ENCODE data around the gene FITM1.

Gene FITM1

DNA sequence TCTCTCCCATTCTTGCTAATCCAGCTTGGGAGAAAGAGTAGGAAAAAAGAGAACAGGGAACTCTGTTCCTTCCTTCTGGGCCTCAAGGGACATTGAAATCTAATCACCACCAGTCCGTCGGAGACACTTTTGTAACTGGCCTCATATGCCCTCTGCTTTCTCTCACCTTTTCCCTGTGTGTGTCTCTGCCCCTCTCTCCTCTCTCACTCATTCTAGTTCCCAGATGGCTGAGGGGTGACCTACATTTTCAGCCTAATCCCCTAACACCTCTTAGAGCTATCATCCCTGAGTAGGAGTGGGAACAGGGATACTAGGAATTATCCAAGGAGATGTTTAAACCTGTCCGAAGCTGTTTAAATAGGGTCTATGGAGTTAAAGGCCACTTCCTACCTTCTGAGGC, 45.2 kb upstream of the FITM1 start:
- H3K4me1 ChIP-seq (ENCODE audit: control extremely low read depth in 1 of 4, control insufficient read depth in 4 of 4, insufficient read depth in 4 of 4, low read length in 3 of 4) = peaks cover 7 to 17% (median 17%) of the 10 kb centered on the region in 4 experiments
- DNase-seq = no peak
- H3K27ac ChIP-seq (ENCODE audit: insufficient read depth in 1 of 2, low read depth in 1 of 2, low read length in 2 of 2, poor library complexity in 1 of 2, severe bottlenecking in 2 of 2) = no peak overlapping the region
- peaks cover 0 to 12% (median 7%) of the 10 kb centered on the region in 5 experiments for H3K27me3 ChIP-seq (replicated peaks in 2 of 5; ENCODE audit: control insufficient read depth in 4 of 5, insufficient read depth in 5 of 5, low read length in 4 of 5)
- H3K4me3 ChIP-seq (ENCODE audit: control insufficient read depth in 1 of 7, extremely low read depth in 1 of 7, insufficient read depth in 4 of 7, low read depth in 2 of 7, low read length in 6 of 7) = no peak overlapping the region
- no peaks in the 10 kb centered on the region for H3K9me3 ChIP-seq (ENCODE audit: control extremely low read depth in 1 of 5, control insufficient read depth in 4 of 5, insufficient read depth in 2 of 5, low read depth in 1 of 5, low read length in 4 of 5)
- ChIA-PET CTCF (interaction anchor here (1.2 to 1.8 kb wide), 8 partner anchors 8 to 31 kb away, joined by 3 to 10 read pairs (median 4); partner anchors contain the start of gene PCK2), POLR2A (no interaction called here)
- WGBS (ENCODE audit: insufficient coverage) = 100% methylated on average over 1 of the region's 3 CpGs
- no peaks in the 10 kb centered on the region for H3K36me3 ChIP-seq (ENCODE audit: control insufficient read depth in 4 of 4, insufficient read depth in 4 of 4, low read length in 3 of 4)

DNA sequence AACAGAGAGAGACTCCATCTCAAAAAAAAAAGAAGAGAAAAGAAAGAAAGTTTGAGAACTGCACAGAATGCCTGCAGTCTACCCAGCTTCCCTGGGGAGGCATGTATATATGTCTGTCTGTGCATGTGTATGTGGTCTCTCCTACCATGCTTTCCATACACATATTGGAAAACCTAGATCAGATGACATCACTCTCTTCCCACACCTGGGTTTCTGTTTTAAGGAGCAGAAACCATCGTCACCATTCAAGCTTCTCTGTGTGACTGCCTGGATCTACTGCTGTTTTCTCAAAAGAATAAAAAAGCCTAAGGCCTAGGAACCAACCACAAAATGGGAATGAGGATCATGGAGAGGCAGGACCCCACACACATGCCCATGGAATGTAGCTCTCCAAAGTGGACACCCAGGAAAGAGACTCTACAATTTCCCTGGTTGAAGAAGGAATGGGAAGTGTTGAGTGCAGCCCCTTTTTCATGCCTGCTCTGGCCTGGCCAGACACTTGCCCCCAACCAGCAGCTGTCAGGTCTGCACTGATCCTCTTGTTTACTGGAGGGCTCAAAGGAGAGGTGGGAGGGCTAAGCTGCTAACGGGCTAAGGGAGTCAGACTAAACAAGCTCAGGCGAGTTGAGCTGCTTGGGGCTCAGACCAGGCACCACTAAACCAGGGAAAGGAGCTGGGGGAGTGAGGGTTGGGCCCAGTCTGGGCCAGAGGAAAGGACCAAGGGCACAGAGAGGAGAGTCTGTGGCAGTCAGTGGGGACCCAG, 44.1 kb upstream of the FITM1 start:
- no peak overlapping the region for H3K27ac ChIP-seq (ENCODE audit: insufficient read depth in 1 of 2, low read depth in 1 of 2, low read length in 2 of 2, poor library complexity in 1 of 2, severe bottlenecking in 2 of 2)
- POLR2A ChIA-PET = interaction anchor here (0.7 kb wide), 1 partner anchor 12 kb away, joined by 5 read pairs; no protein-coding TSS in a partner anchor
- peaks cover 0 to 12% (median 7%) of the 10 kb centered on the region in 5 experiments for H3K27me3 ChIP-seq (replicated peaks in 2 of 5; ENCODE audit: control insufficient read depth in 4 of 5, insufficient read depth in 5 of 5, low read length in 4 of 5)
- no peaks in the 10 kb centered on the region for H3K9me3 ChIP-seq (ENCODE audit: control extremely low read depth in 1 of 5, control insufficient read depth in 4 of 5, insufficient read depth in 2 of 5, low read depth in 1 of 5, low read length in 4 of 5)
- H3K4me3 ChIP-seq (ENCODE audit: control insufficient read depth in 1 of 7, extremely low read depth in 1 of 7, insufficient read depth in 4 of 7, low read depth in 2 of 7, low read length in 6 of 7) = no peak overlapping the region
- WGBS (ENCODE audit: insufficient coverage) = 89% methylated on average over 3 of the region's 3 CpGs
- no peak for DNase-seq
- peaks cover 0 to 9% (median 7%) of the 10 kb centered on the region in 4 experiments for H3K4me1 ChIP-seq (ENCODE audit: control extremely low read depth in 1 of 4, control insufficient read depth in 4 of 4, insufficient read depth in 4 of 4, low read length in 3 of 4)
- CTCF ChIA-PET = interaction anchor here (1.0 to 1.8 kb wide), 5 partner anchors 17 to 43 kb away, joined by 3 to 7 read pairs (median 3); no protein-coding TSS in a partner anchor
- no peaks in the 10 kb centered on the region for H3K36me3 ChIP-seq (ENCODE audit: control insufficient read depth in 4 of 4, insufficient read depth in 4 of 4, low read length in 3 of 4)

DNA sequence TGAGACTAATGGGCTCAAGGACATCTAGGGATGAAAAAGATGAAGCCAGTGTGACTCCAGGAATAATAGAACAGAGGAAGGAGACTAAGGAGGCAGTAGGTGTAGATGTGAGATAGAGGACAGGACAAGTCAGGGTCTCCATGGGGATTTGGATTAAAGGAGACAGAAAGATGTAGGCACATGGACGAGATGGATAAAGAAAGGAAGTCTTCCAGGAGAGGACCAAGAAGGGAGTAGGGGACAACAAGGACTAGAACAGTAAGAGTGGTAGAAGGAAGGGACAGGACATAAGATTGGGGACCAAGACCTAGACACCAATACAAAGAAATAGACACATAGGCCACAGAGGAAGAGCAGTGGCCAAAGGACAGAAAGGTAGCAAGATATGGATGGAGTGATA, 43.5 kb upstream of the FITM1 start:
- WGBS (ENCODE audit: insufficient coverage) = no CpG with 5 or more reads among the region's 1 CpG
- Histone ChIP-seq H3K4me1 (ENCODE audit: control extremely low read depth in 1 of 4, control insufficient read depth in 4 of 4, insufficient read depth in 4 of 4, low read length in 3 of 4) (peaks cover 0 to 4% (median 2%) of the 10 kb centered on the region in 4 experiments), H3K27ac (ENCODE audit: insufficient read depth in 1 of 2, low read depth in 1 of 2, low read length in 2 of 2, poor library complexity in 1 of 2, severe bottlenecking in 2 of 2) (no peak overlapping the region), H3K36me3 (ENCODE audit: control insufficient read depth in 4 of 4, insufficient read depth in 4 of 4, low read length in 3 of 4) (no peaks in the 10 kb centered on the region), H3K4me3 (ENCODE audit: control insufficient read depth in 1 of 7, extremely low read depth in 1 of 7, insufficient read depth in 4 of 7, low read depth in 2 of 7, low read length in 6 of 7) (no peak overlapping the region), H3K27me3 (replicated peaks in 2 of 5; ENCODE audit: control insufficient read depth in 4 of 5, insufficient read depth in 5 of 5, low read length in 4 of 5) (peaks cover 0 to 9% (median 3%) of the 10 kb centered on the region in 5 experiments), H3K9me3 (ENCODE audit: control extremely low read depth in 1 of 5, control insufficient read depth in 4 of 5, insufficient read depth in 2 of 5, low read depth in 1 of 5, low read length in 4 of 5) (no peaks in the 10 kb centered on the region)
- CTCF ChIA-PET = interaction anchor here (1.0 to 1.6 kb wide), 3 partner anchors 26 to 44 kb away, joined by 3 to 7 read pairs (median 3); no protein-coding TSS in a partner anchor
- POLR2A ChIA-PET = no interaction called here
- DNase-seq = no peak

DNA sequence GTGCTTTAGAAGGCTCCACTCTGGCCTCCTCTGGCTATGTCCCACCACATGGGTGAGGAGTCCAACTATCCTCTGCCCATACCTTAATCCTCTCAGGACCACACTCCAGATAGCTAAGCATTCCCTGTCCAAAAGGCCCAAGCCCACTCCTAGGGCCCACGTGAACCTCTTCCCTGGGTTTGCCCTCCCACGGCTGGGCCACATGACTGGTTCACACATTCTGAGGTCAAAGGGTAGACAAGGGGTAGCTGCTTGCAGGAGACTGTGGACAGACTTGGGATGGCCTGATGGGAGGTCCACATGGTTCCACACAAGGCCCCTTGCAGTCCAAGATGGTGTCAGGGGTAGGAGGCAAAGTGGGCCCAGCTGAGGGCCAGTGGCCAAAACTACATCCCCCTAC, 42.4 kb upstream of the FITM1 start:
- Histone ChIP-seq H3K27ac (ENCODE audit: insufficient read depth in 1 of 2, low read depth in 1 of 2, low read length in 2 of 2, poor library complexity in 1 of 2, severe bottlenecking in 2 of 2) (no peak overlapping the region), H3K9me3 (ENCODE audit: control extremely low read depth in 1 of 5, control insufficient read depth in 4 of 5, insufficient read depth in 2 of 5, low read depth in 1 of 5, low read length in 4 of 5) (no peaks in the 10 kb centered on the region), H3K36me3 (ENCODE audit: control insufficient read depth in 4 of 4, insufficient read depth in 4 of 4, low read length in 3 of 4) (no peaks in the 10 kb centered on the region), H3K4me3 (ENCODE audit: control insufficient read depth in 1 of 7, extremely low read depth in 1 of 7, insufficient read depth in 4 of 7, low read depth in 2 of 7, low read length in 6 of 7) (no peak overlapping the region), H3K4me1 (ENCODE audit: control extremely low read depth in 1 of 4, control insufficient read depth in 4 of 4, insufficient read depth in 4 of 4, low read length in 3 of 4) (peaks cover 0 to 14% (median 7%) of the 10 kb centered on the region in 4 experiments), H3K27me3 (replicated peaks in 2 of 5; ENCODE audit: control insufficient read depth in 4 of 5, insufficient read depth in 5 of 5, low read length in 4 of 5) (no peaks in the 10 kb centered on the region)
- ChIA-PET CTCF (interaction anchor here (0.5 to 8.7 kb wide), 8 partner anchors 8 to 53 kb away, joined by 3 to 178 read pairs (median 4); partner anchors contain the start of gene CARMIL3), POLR2A (no interaction called here)
- DNase-seq = no peak
- WGBS (ENCODE audit: insufficient coverage) = 80% methylated on average over 2 of the region's 2 CpGs

DNA sequence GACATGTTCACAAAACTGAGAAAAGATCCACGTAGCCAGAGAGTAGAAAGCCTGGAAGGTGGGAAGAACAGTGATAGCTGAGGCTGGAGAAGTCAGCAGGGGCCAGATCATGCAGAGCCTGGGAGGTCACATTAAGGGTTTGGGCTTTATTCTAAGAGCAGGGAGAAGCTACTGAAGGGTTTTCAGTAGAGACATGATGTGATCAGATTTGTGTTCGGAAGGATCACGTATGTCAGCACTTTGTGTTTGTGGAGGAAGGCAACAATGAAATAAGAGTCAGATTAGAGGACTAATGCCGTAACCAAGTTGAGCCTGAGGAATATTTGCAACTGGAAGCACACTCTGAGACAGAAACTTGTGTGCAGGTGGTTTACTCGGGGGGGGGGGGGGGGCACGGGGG, 40.6 kb upstream of the FITM1 start:
- 96% methylated on average over 4 of the region's 6 CpGs for WGBS (ENCODE audit: insufficient coverage)
- DNase-seq = no peak
- CTCF ChIA-PET = interaction anchor here (0.8 to 8.7 kb wide), 18 partner anchors 9 to 301 kb away, joined by 3 to 178 read pairs (median 7); partner anchors contain the start of genes CARMIL3, DCAF11 and NRL

DNA sequence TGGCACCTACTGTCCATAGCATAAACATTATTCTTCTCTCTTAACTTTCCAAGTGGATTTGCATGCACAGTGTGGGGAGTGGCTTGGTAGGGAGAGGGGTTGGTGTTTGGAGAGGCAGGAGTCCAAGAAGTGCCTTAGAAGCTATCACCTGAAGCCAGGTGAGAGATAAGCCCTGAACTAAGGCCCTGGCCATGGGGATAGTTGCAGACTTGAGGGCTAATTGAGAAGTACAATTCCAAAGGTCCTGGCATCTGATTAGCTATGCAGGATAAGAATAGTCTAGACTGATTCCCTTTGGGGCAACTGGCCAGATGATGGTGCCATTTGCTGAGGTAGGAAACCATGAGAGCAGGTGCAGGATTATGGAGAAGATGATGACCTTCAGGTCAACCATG, 38.4 kb upstream of the FITM1 start:
- CTCF ChIA-PET = interaction anchor here (1.0 to 8.7 kb wide), 11 partner anchors 10 to 215 kb away, joined by 3 to 178 read pairs (median 6); partner anchors contain the start of genes CARMIL3, CIDEB, CPNE6 and PSME1
- Histone ChIP-seq H3K27ac (ENCODE audit: insufficient read depth in 1 of 2, low read depth in 1 of 2, low read length in 2 of 2, poor library complexity in 1 of 2, severe bottlenecking in 2 of 2) (no peak overlapping the region), H3K36me3 (ENCODE audit: control insufficient read depth in 4 of 4, insufficient read depth in 4 of 4, low read length in 3 of 4) (peaks cover 0 to 4% (median 0%) of the 10 kb centered on the region in 4 experiments), H3K4me3 (ENCODE audit: control insufficient read depth in 1 of 7, extremely low read depth in 1 of 7, insufficient read depth in 4 of 7, low read depth in 2 of 7, low read length in 6 of 7) (no peak overlapping the region), H3K4me1 (ENCODE audit: control extremely low read depth in 1 of 4, control insufficient read depth in 4 of 4, insufficient read depth in 4 of 4, low read length in 3 of 4) (peaks cover 0 to 37% (median 29%) of the 10 kb centered on the region in 4 experiments), H3K9me3 (ENCODE audit: control extremely low read depth in 1 of 5, control insufficient read depth in 4 of 5, insufficient read depth in 2 of 5, low read depth in 1 of 5, low read length in 4 of 5) (no peaks in the 10 kb centered on the region), H3K27me3 (replicated peaks in 2 of 5; ENCODE audit: control insufficient read depth in 4 of 5, insufficient read depth in 5 of 5, low read length in 4 of 5) (no peaks in the 10 kb centered on the region)
- no peak for DNase-seq
- POLR2A ChIA-PET = interaction anchor here (0.9 kb wide), 1 partner anchor 22 kb away, joined by 3 read pairs; the partner anchor contains the start of genes DCAF11 and NRL

More for the DNA sequence above, 40.6 kb upstream of the FITM1 start:
- Histone ChIP-seq H3K4me3 (ENCODE audit: control insufficient read depth in 1 of 7, extremely low read depth in 1 of 7, insufficient read depth in 4 of 7, low read depth in 2 of 7, low read length in 6 of 7) (no peak overlapping the region), H3K9me3 (ENCODE audit: control extremely low read depth in 1 of 5, control insufficient read depth in 4 of 5, insufficient read depth in 2 of 5, low read depth in 1 of 5, low read length in 4 of 5) (no peaks in the 10 kb centered on the region), H3K27me3 (replicated peaks in 2 of 5; ENCODE audit: control insufficient read depth in 4 of 5, insufficient read depth in 5 of 5, low read length in 4 of 5) (no peaks in the 10 kb centered on the region), H3K27ac (ENCODE audit: insufficient read depth in 1 of 2, low read depth in 1 of 2, low read length in 2 of 2, poor library complexity in 1 of 2, severe bottlenecking in 2 of 2) (no peak overlapping the region), H3K4me1 (ENCODE audit: control extremely low read depth in 1 of 4, control insufficient read depth in 4 of 4, insufficient read depth in 4 of 4, low read length in 3 of 4) (peaks cover 0 to 25% (median 20%) of the 10 kb centered on the region in 4 experiments), H3K36me3 (ENCODE audit: control insufficient read depth in 4 of 4, insufficient read depth in 4 of 4, low read length in 3 of 4) (no peaks in the 10 kb centered on the region)
- POLR2A ChIA-PET = interaction anchor here (0.7 to 1.1 kb wide), 2 partner anchors 29 to 210 kb away, joined by 3 read pairs; no protein-coding TSS in a partner anchor

Data from common myeloid progenitor, CD34-positive (primary cell).